ENCODE data around the gene ROR2. TPM values are rescaled to one million over a fixed set of nuclear protein-coding genes. Genes with fewer than 3 reads are reported as not detected.
A peak's percentile ranks its signal among the peaks of the same experiment; 100 is the strongest.

ROR2 gene
- total RNA-seq, 1 experiment from 2014 or later, result 2.7 TPM

DNA sequence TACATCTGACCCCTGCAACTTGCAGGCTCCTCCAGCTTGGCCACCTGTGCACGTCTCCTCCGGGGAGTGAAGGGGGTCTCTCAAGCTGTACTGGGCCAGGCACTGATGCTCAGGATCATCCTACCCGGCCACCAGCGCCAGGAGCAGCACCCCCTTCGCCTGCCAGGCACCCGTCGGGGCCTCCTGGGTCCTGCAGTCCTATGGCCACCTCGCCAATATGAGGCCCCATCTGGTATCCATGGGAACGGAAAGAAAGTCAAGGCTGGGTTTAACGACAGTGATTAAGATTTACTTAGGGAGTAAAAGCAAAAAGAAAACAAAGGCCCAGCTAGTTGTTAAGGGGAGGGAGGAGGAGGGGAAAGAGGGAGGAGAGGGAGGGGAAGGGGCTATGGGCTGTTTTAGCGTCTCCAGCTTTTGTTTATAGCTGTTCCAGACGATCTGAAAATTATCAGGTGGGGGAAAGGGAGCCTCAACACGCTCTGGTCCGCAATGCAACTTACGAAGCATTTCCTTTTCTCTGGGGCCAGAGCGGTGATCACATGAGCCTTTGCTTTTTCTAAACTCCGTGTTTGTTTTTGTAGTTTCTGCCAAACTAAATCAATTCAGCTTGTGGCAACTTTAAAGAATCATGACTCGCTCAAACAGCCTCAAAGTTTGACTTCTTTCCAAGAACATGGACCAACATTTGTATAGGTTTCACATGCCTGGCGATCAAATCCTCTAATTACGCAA is 132.4 kb downstream of the ROR2 start:
- TF ChIP-seq, protein P1, sequence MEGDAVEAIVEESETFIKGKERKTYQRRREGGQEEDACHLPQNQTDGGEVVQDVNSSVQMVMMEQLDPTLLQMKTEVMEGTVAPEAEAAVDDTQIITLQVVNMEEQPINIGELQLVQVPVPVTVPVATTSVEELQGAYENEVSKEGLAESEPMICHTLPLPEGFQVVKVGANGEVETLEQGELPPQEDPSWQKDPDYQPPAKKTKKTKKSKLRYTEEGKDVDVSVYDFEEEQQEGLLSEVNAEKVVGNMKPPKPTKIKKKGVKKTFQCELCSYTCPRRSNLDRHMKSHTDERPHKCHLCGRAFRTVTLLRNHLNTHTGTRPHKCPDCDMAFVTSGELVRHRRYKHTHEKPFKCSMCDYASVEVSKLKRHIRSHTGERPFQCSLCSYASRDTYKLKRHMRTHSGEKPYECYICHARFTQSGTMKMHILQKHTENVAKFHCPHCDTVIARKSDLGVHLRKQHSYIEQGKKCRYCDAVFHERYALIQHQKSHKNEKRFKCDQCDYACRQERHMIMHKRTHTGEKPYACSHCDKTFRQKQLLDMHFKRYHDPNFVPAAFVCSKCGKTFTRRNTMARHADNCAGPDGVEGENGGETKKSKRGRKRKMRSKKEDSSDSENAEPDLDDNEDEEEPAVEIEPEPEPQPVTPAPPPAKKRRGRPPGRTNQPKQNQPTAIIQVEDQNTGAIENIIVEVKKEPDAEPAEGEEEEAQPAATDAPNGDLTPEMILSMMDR (conservative IDR thresholded peaks at IDR 0.05), result no peak
- Histone ChIP-seq H3K79me1 (ENCODE audit: insufficient read depth, low read depth, low read length, poor library complexity, severe bottlenecking) (no peaks in the 10 kb centered on the region), H2BK15ac (ENCODE audit: low read depth, low read length) (no peak overlapping the region), H3K4me2 (ENCODE audit: insufficient read depth, insufficient read length, low read length) (no peak overlapping the region), H2BK120ac (ENCODE audit: low read depth, low read length, poor library complexity, severe bottlenecking) (no peak overlapping the region), H3T11ph (ENCODE audit: low read length) (no peak overlapping the region), H3K4ac (ENCODE audit: low read depth, low read length) (no peak overlapping the region), H3K18ac (ENCODE audit: insufficient read length, low read depth, low read length) (no peak overlapping the region), H4K5ac (ENCODE audit: insufficient read length, low read depth, low read length) (no peak overlapping the region), H3K4me1 (ENCODE audit: insufficient read depth, low read length) (peaks cover 4% of the 10 kb centered on the region; the same call in 1 of the 2 replicates), H2BK5ac (ENCODE audit: insufficient read length, low read length) (no peak overlapping the region), H3K27me3 (ENCODE audit: insufficient read depth, low read length) (no peaks in the 10 kb centered on the region), H2AK5ac (ENCODE audit: insufficient read length, low read length) (no peak overlapping the region), H3K27ac (ENCODE audit: insufficient read length, low read depth, low read length) (no peak overlapping the region), H2BK20ac (ENCODE audit: low read depth, low read length, poor library complexity, severe bottlenecking) (no peak overlapping the region), H2AFZ (ENCODE audit: low read length) (no peak overlapping the region), H3K79me2 (ENCODE audit: insufficient read depth, low read length) (no peaks in the 10 kb centered on the region), H4K8ac (replicated peaks; ENCODE audit: insufficient read length, low read depth, low read length) (no peak overlapping the region), H3K9ac (ENCODE audit: extremely low read depth, insufficient read length, low read length) (no peak overlapping the region), H2BK12ac (ENCODE audit: insufficient read length, low read depth, low read length) (no peak overlapping the region), H3K9me3 (ENCODE audit: control insufficient read depth, low read depth, low read length) (no peaks in the 10 kb centered on the region), H3K14ac (ENCODE audit: insufficient read depth, low read length) (peak overlapping the region; percentile 70), H3K23ac (ENCODE audit: insufficient read length, low read depth, low read length) (no peak overlapping the region), H3K23me2 (ENCODE audit: insufficient read length, low read depth, low read length, poor library complexity, severe bottlenecking) (no peaks in the 10 kb centered on the region), H4K91ac (ENCODE audit: insufficient read length, low read depth, low read length) (no peak overlapping the region), H3K56ac (ENCODE audit: insufficient read length, low read depth, low read length) (no peak overlapping the region), H4K20me1 (ENCODE audit: control insufficient read depth, insufficient read depth, insufficient read length) (no peaks in the 10 kb centered on the region)
- H3K4me1 Mint-ChIP-seq, result peaks cover 7 to 12% of the 10 kb centered on the region in 2 experiments
- H3K27ac Mint-ChIP-seq, result no peak overlapping the region
- peak; percentile 43 for DNase-seq
- no peak overlapping the region for H3K4me3 Mint-ChIP-seq
- WGBS (ENCODE audit: extremely low coverage, insufficient read length, low lambda C conversion rate), result no CpG with 5 or more reads among the region's 20 CpGs
- H3K27me3 Mint-ChIP-seq (ENCODE audit: low read depth), result no peaks in the 10 kb centered on the region; the same call in 1 of the 2 replicates
- peaks cover 0 to 7% (median 0%) of the 10 kb centered on the region in 3 experiments; a peak in 2 of 7 replicates for H3K36me3 Mint-ChIP-seq (ENCODE audit: insufficient read depth in 1 of 3, low read depth in 3 of 3)
- H3K9me3 Mint-ChIP-seq, result peaks cover 7 to 8% of the 10 kb centered on the region in 2 experiments; a peak in 4 of 5 replicates
